GM13976 (cell line): Measurements from ENCODE around the gene ZIM2.
A peak's percentile ranks its signal among the peaks of the same experiment; 100 is the strongest.

ENCODE experiments used
- DNase-seq: peaks from one replicate; pipeline ENCODE4 v3.0.0; 2012; ENCODE audit warnings: low spot score
- CTCF ChIP-seq: IDR thresholded peaks from 2 replicates; pipeline ENCODE4 v1.5.1; 2012; ENCODE audit warnings: borderline replicate concordance, mild to moderate bottlenecking; ENCODE audit not compliant: insufficient read depth; ENCODE audit errors: extremely low read depth, missing control alignments, control extremely low read depth
- in situ Hi-C: fragments of 300-500 bp; cut with MboI; formaldehyde crosslinking; loops from one replicate; pipeline ENCODE4 v1.12.0; 2022; ENCODE audit warnings: low sequenced_read_pairs, mixed read lengths, inconsistent platforms; ENCODE audit not compliant: unreplicated experiment

ZIM2 gene

GRCh38 chr19:56839652-56840450, 675 bp downstream of the ZIM2 start:
- in situ Hi-C loops = no loop called here
- TF ChIP-seq CTCF = no peak
- no peak for DNase-seq

- TF ChIP-seq CTCF = no peak
Observed at GRCh38 chr19:56838909-56839651, 1.4 kb downstream of the ZIM2 start.

GRCh38 chr19:56838024-56838908, 2.3 kb downstream of the ZIM2 start:
- in situ Hi-C loops = no loop called here
- no peak for TF ChIP-seq CTCF
- DNase-seq = peak; percentile 17

More at GRCh38 chr19:56838909-56839651, 1.4 kb downstream of the ZIM2 start:
- no peak for DNase-seq
- in situ Hi-C loops = no loop called here

- in situ Hi-C loops = no loop called here
- DNase-seq = no peak
Observed at GRCh38 chr19:56837492-56838023, 3.0 kb downstream of the ZIM2 start.

GRCh38 chr19:56837004-56837403, 3.5 kb downstream of the ZIM2 start:
- peak; percentile 12 for DNase-seq
- no peak for TF ChIP-seq CTCF
- in situ Hi-C loops = no loop called here

More at GRCh38 chr19:56837492-56838023, 3.0 kb downstream of the ZIM2 start:
- peak; percentile 10 for TF ChIP-seq CTCF

- TF ChIP-seq CTCF = no peak
- DNase-seq = no peak
- in situ Hi-C loops = no loop called here
Observed at GRCh38 chr19:56836059-56836458, 4.5 kb downstream of the ZIM2 start.
